Hindlimb muscle (tissue), 1 donor: ENCODE data around the gene RAB5A. TPM values are rescaled to one million over a fixed set of nuclear protein-coding genes. Genes with fewer than 3 reads are reported as not detected.
"Not testable (repeated sequence)": the region's sequence is repeated elsewhere in the genome, so short reads cannot be mapped to it uniquely, and the experiment has no call there.

Experiments
- DNase-seq: peaks from one replicate; pipeline ENCODE4 v3.0.0-alpha.2; 2013
- polyA plus RNA-seq: library from polyadenylated mRNA; unstranded; fragments of 120-200 nt; gene quantifications from one replicate; pipeline ENCODE4 v1.2.1, GENCODE V29; 2013; ENCODE audit not compliant: insufficient read length

Gene RAB5A
- polyA plus RNA-seq, 1 donor: 36.6 TPM

DNA sequence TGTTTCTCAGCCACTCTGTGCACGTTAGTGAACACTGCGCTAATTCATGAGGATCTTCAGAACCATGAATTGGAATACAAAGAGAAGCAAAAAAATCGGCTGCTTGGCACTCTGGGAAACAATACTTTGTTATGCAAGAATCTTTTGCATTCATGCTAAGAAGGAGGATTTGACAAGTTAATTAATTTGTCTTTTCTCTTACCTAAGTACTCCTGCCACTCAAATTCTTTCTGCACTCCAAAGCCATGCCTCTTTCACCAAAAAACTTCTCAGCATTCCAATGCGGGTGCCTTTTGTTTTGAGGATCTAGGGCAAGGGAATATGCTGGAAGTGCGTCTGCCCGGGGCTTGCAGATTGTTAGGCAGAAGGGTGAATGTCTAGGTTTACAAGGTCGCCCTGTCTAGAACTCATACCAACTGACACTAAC is 82.0 kb downstream of the RAB5A start:
- DNase-seq: no peak

DNA sequence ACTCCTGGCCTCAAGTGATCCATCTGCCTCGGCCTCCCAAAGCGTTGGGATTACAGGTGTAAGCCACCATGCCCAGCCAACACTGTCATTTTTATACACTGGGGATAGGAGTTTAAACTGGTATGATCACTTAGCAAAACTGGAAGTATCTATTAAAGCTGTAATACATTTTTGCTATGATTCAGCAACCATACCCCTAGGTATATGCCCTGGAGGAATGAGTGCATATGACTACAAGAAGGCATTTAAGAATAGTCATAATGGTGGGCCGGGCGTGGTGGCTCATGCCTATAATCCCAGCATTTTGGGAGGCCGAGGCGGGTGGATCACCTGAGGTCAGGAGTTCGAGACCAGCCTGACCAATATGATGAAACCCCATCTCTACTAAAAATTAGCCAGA is 85.0 kb downstream of the RAB5A start:
- DNase-seq: not testable (repeated sequence)

Other genes with a start within 250 kb of the RAB5A start
- gene EFHB, start 12.9 kb upstream of the RAB5A start, polyA plus RNA-seq: 1.5 TPM
- gene PP2D1, start 65.2 kb downstream of the RAB5A start, polyA plus RNA-seq: 0.53 TPM
- gene KAT2B, start 93.3 kb downstream of the RAB5A start, polyA plus RNA-seq: 22.0 TPM
- 4.1 TPM for gene SGO1, start 239.1 kb downstream of the RAB5A start, polyA plus RNA-seq